HG03139 (cell line): ENCODE data around the gene GM2A.
A peak's percentile ranks its signal among the peaks of the same experiment; 100 is the strongest.
"Not testable (repeated sequence)": the region's sequence is repeated elsewhere in the genome, so short reads cannot be mapped to it uniquely, and the experiment has no call there.

Source experiments
- ATAC-seq: cut with Tn5 transposase; IDR thresholded peaks from one replicate; pipeline ENCODE4 v1.9.1; 2021; ENCODE audit not compliant: unreplicated experiment

The GM2A gene

DNA sequence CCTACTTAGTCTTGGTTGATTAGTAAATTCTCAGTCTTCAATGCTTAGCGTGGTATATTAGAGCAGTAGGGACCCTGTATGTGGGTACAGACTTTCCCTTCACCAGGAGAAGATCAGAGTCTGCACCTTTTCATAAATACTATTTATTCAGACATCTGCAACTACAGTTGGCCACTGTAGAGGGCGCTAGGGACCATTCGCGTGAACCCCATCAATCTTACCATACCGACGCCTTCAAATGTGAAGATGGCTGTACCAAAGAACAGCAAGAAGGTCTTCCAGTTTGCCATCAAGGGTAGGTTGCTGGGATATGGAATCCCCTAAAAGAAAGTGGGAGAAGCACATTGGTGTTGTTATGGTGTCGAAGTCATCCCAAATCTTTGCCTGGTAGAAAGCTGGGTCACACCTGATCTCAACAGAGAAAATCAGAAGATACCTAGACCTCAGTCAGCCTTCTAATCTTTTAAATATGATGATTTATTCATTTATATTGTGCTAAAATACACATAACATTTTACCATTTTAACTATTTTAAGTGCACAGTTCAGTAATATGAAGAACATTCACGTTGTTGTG is 31.5 kb downstream of the GM2A start:
- ATAC-seq: no peak

- ATAC-seq: no peak
Observed at GRCh38 chr5:151285683-151286082, 32.7 kb downstream of the GM2A start.

- no peak for ATAC-seq
Observed at GRCh38 chr5:151286246-151286645, 33.3 kb downstream of the GM2A start.

GRCh38 chr5:151288180-151288579 is 35.2 kb downstream of the GM2A start:
- ATAC-seq: no peak

- ATAC-seq: no peak
Observed at GRCh38 chr5:151293624-151294023, 40.6 kb downstream of the GM2A start.

DNA sequence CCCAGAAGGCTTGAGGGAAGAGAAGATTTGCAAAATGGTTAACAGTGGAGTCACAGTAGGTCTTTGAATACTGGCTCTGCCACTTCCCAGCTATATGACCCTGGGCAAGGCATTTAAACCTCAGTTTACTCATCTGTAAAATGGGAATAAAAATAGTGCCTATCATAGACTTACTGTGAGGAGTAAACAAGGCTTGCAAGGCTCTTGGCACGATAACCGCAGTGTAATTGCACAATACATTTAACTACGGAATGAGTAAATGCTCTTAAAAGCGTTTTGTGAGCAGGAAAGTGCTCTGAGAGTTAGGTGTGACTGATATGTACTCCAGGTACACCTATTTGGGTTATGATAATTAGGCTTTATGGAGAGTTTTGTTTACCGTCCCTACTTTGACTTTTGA is 42.2 kb downstream of the GM2A start:
- ATAC-seq: no peak

DNA sequence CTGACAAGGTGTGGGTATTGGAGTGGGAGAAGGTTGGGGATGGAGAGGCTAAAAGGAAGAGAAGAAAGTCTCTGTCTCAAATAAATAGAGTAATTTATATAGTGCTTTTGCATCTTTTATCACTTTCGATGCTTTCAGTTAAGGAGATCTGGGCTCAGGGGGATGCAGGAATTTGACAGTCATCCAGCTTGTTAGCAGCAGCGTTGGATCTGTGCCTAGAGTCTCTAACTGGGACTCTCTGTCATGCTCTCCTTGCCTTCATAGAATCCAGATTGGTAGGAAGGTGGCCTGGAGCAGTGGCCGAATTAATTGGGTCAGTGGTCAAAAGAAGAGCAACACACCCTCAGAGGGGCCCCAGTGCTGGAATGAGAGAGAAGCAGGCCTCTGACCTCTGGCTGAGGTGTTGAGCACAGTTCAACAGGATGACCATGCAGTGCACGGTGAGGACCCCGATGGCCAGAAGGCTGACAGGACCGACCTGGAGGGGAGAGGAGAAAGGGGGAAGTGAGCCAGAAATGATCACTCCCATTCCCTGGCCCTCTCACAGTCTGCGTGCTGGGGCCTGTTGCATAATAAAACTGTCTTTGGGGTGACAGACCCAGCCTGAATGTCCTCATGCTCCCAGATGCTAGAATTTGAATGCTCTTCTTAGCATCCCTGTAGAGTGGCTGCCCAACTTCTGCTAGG is 42.9 kb downstream of the GM2A start:
- ATAC-seq: no peak

DNA sequence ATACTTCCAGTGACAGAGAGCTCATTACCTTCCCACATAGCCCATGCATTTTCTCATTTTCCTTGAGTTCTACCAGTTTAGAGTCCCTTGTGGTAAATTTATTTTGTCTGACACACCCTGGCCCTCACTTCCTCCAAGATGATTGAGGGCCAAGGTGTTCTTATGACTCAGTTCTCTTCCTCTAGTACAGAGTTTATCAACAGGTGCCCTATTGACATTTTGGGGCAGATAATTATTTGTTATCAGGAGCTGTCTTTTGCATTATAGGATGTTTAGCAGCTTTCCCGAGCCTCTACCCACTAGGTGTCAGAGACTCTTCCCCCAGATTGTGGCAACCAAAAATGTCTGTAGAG is 43.5 kb downstream of the GM2A start:
- no peak for ATAC-seq

DNA sequence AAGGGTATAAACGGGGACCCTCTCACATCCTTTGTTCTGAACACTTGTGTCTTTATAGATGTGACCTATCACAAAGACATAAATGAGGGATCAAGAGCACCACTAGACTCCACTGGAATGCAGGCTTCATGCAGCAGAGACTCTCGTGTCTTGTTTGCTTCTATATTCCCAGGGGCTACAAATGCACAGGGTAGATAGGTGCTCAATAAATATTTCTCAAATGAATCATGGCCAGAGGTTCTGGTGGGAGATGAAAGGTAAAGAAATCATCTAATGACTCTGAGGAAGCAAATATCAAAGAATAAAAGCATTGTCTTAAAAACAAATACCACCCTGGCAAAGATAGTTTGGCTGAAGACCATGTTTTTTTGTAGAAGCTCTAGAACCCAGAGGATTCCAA is 44.0 kb downstream of the GM2A start:
- ATAC-seq: no peak

DNA sequence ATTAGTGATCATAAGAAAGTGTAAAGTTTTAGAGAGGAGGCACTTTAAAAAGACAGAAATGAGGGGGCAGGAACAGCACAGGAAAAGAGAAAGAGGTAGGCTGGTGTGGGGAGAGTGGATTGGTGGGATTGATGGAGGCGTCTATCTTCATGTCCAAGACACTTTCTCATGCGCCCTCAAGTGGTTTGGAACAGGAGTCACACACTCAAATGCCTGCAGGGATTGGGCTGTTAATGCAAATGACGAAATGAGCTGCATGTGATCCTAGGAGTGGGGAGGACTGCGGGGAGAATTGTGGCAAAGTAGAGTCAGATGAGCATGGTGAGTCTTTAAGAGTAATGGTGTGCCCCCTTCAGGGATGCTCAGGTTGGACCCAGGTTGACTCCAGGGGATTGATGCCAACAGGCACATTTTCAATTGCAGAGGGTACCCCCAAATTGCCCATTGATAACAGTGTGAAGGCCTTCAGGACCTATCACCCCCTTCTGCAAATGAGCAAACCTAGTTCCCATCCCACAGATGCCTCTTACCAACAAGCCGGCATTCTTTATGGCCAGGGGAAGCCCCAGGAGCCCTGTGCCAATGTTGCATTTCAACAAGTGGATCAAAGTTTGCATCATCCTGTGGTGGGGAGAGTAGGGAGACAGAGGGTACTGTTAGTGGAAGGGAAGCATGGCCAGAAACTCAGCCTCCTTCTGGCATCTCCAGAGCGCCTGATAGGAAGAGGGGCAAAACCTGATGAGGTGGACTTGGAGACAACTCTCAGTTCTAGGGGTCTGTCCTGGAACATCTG is 45.3 kb downstream of the GM2A start:
- no peak for ATAC-seq

DNA sequence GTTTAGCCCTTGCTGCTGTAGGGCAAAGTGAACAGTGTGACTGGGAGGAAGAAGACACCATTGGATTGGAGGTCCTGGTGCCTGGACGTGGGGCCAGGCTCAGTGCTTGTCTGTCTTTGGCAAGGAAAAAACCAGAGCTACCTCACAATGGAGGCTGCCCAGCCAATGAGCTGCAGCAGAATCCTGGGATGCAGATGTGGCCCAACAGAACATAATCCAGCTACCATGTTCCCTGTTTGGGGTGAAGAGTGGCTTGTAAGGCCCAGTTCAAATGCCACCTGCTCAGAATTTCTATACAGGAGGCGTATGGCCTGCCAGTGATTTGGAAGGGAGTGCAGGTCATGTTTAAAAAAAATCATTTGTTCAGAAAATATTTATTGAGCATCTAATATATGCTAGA is 50.7 kb downstream of the GM2A start, which contains the start of gene SLC36A3:
Gene SLC36A3 (minus strand): TSS at position 101 of the 400 bp plus-strand sequence. CDS start 412 bp downstream, outside the sequence.
- no peak for ATAC-seq

DNA sequence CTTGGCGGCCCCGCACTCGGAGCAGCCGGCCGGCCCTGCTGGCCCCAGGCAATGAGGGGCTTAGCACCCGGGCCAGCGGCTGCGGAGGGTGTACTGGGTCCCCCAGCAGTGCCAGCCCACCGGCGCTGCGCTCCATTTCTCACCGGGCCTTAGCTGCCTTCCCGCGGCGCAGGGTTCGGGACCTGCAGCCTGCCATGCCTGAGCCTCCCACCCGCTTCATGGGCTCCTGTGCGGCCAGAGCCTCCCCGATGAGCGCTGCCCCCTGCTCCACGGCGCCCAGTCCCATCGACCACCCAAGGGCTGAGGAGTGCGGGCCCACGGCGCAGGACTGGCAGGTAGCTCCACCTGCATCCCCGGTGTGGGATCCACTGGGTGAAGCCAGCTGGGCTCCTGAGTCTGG is 56.3 kb downstream of the GM2A start:
- not testable (repeated sequence) for ATAC-seq

DNA sequence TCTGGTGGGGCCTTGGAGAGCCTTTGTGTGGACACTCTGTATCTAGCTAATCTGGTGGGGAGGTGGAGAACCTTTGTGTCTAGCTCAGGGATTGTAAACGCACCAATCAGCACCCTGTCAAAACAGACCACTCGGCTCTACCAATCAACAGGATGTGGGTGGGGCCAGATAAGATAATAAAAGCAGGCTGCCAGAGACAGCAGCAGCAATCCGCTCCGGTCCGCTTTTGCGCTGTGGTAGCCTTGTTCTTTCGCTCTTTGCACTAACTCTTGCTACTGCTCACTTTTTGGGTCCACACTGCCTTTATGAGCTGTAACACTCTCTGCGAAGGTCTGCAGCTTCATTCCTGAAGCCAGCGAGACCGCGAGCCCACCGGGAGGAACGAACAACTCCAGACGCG is 56.8 kb downstream of the GM2A start:
- not testable (repeated sequence) for ATAC-seq

- ATAC-seq: no peak
Observed at GRCh38 chr5:151310932-151311331, 57.9 kb downstream of the GM2A start.

DNA sequence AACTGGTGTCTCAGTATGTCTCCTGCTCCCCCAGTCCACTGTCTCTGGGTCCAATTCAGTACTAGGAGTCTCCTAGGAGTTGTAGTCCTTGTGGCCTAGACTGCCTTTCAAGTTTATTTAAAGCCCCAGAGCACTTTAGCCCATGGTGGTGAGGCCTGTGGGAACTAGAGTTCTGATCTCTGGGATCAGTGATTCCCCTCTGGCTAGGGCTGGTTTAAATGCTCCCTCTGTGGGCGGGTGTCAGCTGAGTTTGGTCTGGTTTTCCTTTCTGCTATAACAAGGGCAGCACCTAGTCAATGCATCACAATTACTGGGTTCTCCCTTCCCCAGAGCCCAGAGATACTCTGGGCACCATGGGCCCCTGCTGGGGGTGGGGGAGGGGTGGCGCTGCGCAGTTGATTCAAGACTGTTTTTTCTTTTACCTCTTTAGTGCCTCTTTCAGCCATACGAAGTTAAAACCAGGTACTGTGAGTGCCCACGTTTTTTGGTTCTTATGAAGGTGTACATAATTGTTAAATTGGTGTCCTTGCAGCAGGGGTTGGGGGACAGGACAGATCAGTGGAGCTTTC is 59.9 kb downstream of the GM2A start:
- ATAC-seq: no peak

DNA sequence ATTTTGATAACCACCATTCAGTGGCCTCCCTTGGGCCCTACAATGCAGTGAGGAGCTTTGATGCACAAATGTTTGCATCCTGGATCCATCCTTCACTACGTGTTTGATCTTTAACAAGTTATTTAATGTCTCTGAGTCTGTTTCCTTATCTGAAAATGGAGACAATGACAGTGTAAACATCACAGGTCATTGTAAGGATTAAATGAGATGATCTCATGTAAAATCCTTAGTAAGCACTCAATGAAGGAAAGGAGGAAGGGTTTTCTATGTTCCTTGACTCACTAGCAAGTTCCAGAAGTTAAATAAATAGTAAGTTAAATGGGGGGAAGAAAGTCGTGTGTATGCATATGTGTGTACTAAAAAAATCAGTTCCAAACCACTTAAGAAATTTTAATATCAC is 60.4 kb downstream of the GM2A start:
- no peak for ATAC-seq

GRCh38 chr5:151315998-151316597 is 63.1 kb downstream of the GM2A start:
- peak; percentile 70 for ATAC-seq

- ATAC-seq: no peak
Observed at GRCh38 chr5:151317871-151318270, 64.9 kb downstream of the GM2A start.

- peak; percentile 77 for ATAC-seq
Observed at GRCh38 chr5:151318850-151319732, 66.1 kb downstream of the GM2A start.
